Neural progenitor cell (in vitro differentiated cells): Measurements from ENCODE around the gene NPHP3. TPM values are rescaled to one million over a fixed set of nuclear protein-coding genes. Genes with fewer than 3 reads are reported as not detected.

ENCODE experiments used
- DNase-seq: peaks from one replicate; pipeline ENCODE4 v3.0.0-alpha.2; 2016; ENCODE audit warnings: low spot score
- H2AFZ ChIP-seq: fragments of 200-600 bp; sonication (generic); replicated peaks from 2 replicates; pipeline ENCODE4 v1.6.1; 2016; ENCODE audit warnings: antibody characterized with exemption
- H3F3A ChIP-seq: fragments of 200-600 bp; sonication (generic); 2 replicates; pipeline ENCODE4 v1.6.1; 2016; ENCODE audit warnings: antibody characterized with exemption, low read depth
- H3K27ac ChIP-seq: fragments of 200-600 bp; sonication (generic); 2 replicates; pipeline ENCODE4 v1.5.1; 2016; ENCODE audit warnings: mild to moderate bottlenecking
- H3K27me3 ChIP-seq: fragments of 200-600 bp; sonication (generic); 2 replicates; pipeline ENCODE4 v1.6.1; 2016; ENCODE audit warnings: mild to moderate bottlenecking, moderate library complexity
- H3K36me3 ChIP-seq: fragments of 200-600 bp; sonication (generic); 2 replicates; pipeline ENCODE4 v1.5.1; 2016
- H3K4me1 ChIP-seq: fragments of 200-600 bp; sonication (generic); 2 replicates; pipeline ENCODE4 v1.6.1; 2016; ENCODE audit warnings: mixed run types
- H3K4me2 ChIP-seq: fragments of 200-600 bp; sonication (generic); 2 replicates; pipeline ENCODE4 v1.6.1; 2016
- H3K4me3 ChIP-seq: fragments of 200-600 bp; sonication (generic); 2 replicates; pipeline ENCODE4 v1.5.1; 2016
- H3K79me2 ChIP-seq: fragments of 200-600 bp; sonication (generic); 2 replicates; pipeline ENCODE4 v1.6.1; 2016; ENCODE audit warnings: low read depth
- H3K9ac ChIP-seq: fragments of 200-600 bp; sonication (generic); 2 replicates; pipeline ENCODE4 v1.6.1; 2016
- H3K9me3 ChIP-seq: fragments of 200-600 bp; sonication (generic); 2 replicates; pipeline ENCODE4 v1.5.1; 2016; ENCODE audit warnings: low read depth
- H4K20me1 ChIP-seq: fragments of 200-600 bp; sonication (generic); 2 replicates; pipeline ENCODE4 v1.6.1; 2016; ENCODE audit warnings: low read depth
- H3K27ac Mint-ChIP-seq: 3 replicates; pipeline ENCODE4 v1.8.0; 2021; ENCODE audit warnings: mixed read lengths
- H3K27me3 Mint-ChIP-seq: 2 replicates; pipeline ENCODE4 v1.8.0; 2022; ENCODE audit warnings: low read depth, mild to moderate bottlenecking, inconsistent platforms, moderate library complexity, mixed read lengths; ENCODE audit not compliant: insufficient read depth
- H3K36me3 Mint-ChIP-seq: 3 replicates; pipeline ENCODE4 v1.8.0; 2021; ENCODE audit warnings: mixed read lengths
- H3K4me1 Mint-ChIP-seq: 3 replicates; pipeline ENCODE4 v1.8.0; 2021; ENCODE audit warnings: mixed read lengths
- H3K4me3 Mint-ChIP-seq: 3 replicates; pipeline ENCODE4 v1.8.0; 2021; ENCODE audit warnings: mild to moderate bottlenecking, moderate library complexity, mixed read lengths
- H3K9me3 Mint-ChIP-seq: 3 replicates; pipeline ENCODE4 v1.8.0; 2020; ENCODE audit warnings: mixed read lengths
- EZH2 ChIP-seq: fragments of 200-600 bp; sonication (generic); IDR thresholded peaks from 2 replicates; pipeline ENCODE4 v1.6.1; 2017; ENCODE audit warnings: antibody characterized with exemption, mild to moderate bottlenecking, moderate library complexity
- EZH2phosphoT487 ChIP-seq: fragments of 200-600 bp; sonication (generic); IDR thresholded peaks from 2 replicates; pipeline ENCODE4 v1.6.1; 2017; ENCODE audit warnings: antibody characterized with exemption
- total RNA-seq: library from RNA; depleted of rRNA; stranded (reverse); fragments of >200 nt; gene quantifications from 2 replicates; pipeline ENCODE4 v1.2.3, GENCODE V29; 2015; ENCODE audit warnings: low replicate concordance
- TF ChIP-seq, protein P1 (sequence below): fragments of 200-600 bp; sonication (generic); IDR thresholded peaks from 2 replicates; pipeline ENCODE4 v1.5.1; 2017; ENCODE audit warnings: antibody characterized with exemption, mild to moderate bottlenecking

The NPHP3 gene
- total RNA-seq, 1 donor from 2014 or later: 73.1 TPM

DNA sequence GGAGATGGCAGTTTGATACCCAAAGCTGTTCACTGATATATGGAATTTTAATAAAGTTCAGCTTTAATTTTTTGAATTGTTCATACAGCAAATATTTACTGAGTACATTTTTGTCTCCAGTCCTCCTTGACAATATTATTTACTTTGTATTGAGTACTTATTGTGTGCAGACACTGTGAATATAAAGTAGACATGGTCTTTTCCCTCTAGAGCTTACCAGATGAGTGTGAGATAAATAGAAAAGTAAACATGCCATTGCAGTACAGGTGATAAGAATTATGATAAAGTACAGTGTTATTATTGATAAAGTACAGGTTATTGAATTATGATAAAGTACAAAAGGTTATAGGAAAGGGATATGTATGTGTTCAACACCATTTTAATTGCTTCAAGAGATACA lies 60.0 kb downstream of the NPHP3 start:
- H3K4me1 ChIP-seq: peaks cover 12% of the 10 kb centered on the region
- TF ChIP-seq, protein P1, sequence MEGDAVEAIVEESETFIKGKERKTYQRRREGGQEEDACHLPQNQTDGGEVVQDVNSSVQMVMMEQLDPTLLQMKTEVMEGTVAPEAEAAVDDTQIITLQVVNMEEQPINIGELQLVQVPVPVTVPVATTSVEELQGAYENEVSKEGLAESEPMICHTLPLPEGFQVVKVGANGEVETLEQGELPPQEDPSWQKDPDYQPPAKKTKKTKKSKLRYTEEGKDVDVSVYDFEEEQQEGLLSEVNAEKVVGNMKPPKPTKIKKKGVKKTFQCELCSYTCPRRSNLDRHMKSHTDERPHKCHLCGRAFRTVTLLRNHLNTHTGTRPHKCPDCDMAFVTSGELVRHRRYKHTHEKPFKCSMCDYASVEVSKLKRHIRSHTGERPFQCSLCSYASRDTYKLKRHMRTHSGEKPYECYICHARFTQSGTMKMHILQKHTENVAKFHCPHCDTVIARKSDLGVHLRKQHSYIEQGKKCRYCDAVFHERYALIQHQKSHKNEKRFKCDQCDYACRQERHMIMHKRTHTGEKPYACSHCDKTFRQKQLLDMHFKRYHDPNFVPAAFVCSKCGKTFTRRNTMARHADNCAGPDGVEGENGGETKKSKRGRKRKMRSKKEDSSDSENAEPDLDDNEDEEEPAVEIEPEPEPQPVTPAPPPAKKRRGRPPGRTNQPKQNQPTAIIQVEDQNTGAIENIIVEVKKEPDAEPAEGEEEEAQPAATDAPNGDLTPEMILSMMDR: no peak
- TF ChIP-seq EZH2: no peak
- no peak for TF ChIP-seq EZH2phosphoT487
- no peak for DNase-seq
- Mint-ChIP-seq H3K27me3 (no peaks in the 10 kb centered on the region), H3K4me3 (peak overlapping the region; percentile 27), H3K4me1 (peaks cover 18% of the 10 kb centered on the region), H3K27ac (no peak overlapping the region), H3K9me3 (no peaks in the 10 kb centered on the region), H3K36me3 (peaks cover 3% of the 10 kb centered on the region)
- H3K4me3 ChIP-seq: peak overlapping the region; percentile 91
- H3F3A ChIP-seq: peaks cover 18% of the 10 kb centered on the region
- H3K79me2 ChIP-seq: peaks cover 56% of the 10 kb centered on the region
- H4K20me1 ChIP-seq: peaks cover 25% of the 10 kb centered on the region
- H3K9me3 ChIP-seq: no peaks in the 10 kb centered on the region
- no peak overlapping the region for H2AFZ ChIP-seq
- H3K9ac ChIP-seq: peak overlapping the region; percentile 9
- no peaks in the 10 kb centered on the region for H3K36me3 ChIP-seq
- peak overlapping the region; percentile 76 for H3K4me2 ChIP-seq
- H3K27ac ChIP-seq: no peak overlapping the region
- H3K27me3 ChIP-seq: no peaks in the 10 kb centered on the region

DNA sequence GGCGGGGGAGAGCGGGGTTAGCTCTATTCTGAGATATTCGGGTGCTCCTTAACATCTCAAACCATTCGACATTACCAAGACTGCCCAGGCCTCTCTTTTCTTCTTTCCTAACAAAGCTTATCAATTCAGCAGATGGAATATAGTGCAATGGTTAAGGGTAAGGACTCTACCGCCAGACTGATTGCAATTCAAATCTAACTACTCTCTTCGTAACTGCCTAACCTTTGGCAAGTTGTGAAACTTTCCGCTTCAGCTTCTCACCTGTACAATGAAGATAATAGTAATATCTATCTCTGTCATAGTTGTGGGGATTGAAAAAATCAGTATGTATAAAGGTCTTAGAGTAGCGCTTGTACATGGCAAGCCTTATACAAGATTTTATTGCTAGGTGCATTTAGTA lies 61.1 kb downstream of the NPHP3 start:
- peaks cover 56% of the 10 kb centered on the region for H3K79me2 ChIP-seq
- H3K36me3 Mint-ChIP-seq: peaks cover 3% of the 10 kb centered on the region
- no peaks in the 10 kb centered on the region for H3K27me3 ChIP-seq
- H3K4me2 ChIP-seq: peak overlapping the region; percentile 76
- H4K20me1 ChIP-seq: peaks cover 25% of the 10 kb centered on the region
- peak overlapping the region; percentile 94 for H3K27ac Mint-ChIP-seq
- no peaks in the 10 kb centered on the region for H3K9me3 ChIP-seq
- peak overlapping the region; percentile 97 for H3K4me3 Mint-ChIP-seq
- peak overlapping the region; percentile 73 for H3K9ac ChIP-seq
- no peak overlapping the region for H3K27ac ChIP-seq
- H3K36me3 ChIP-seq: no peaks in the 10 kb centered on the region
- DNase-seq: no peak
- peak overlapping the region; percentile 91 for H3K4me3 ChIP-seq
- H3K4me1 ChIP-seq: peaks cover 12% of the 10 kb centered on the region
- H3F3A ChIP-seq: peaks cover 15% of the 10 kb centered on the region
- H3K27me3 Mint-ChIP-seq: no peaks in the 10 kb centered on the region
- no peaks in the 10 kb centered on the region for H3K9me3 Mint-ChIP-seq
- peaks cover 18% of the 10 kb centered on the region for H3K4me1 Mint-ChIP-seq
- peak overlapping the region; percentile 80 for H2AFZ ChIP-seq
- TF ChIP-seq EZH2phosphoT487 (no peak), EZH2 (no peak)
- TF ChIP-seq, protein P1: no peak

DNA sequence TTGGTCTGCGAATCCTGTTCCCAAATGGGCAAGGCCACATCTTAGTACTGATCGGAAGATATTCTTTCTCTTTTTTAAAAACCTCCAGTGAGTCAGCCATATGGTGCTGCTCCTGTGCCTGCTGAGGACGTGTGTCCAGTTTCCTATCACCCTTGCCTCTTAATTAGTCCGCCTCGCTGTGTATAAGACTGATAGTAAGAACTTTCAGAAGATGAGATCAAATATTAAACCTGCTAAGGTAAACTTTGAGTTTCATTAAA lies 61.5 kb downstream of the NPHP3 start:
- Mint-ChIP-seq H3K27me3 (no peaks in the 10 kb centered on the region), H3K4me3 (peak overlapping the region; percentile 97), H3K36me3 (peaks cover 3% of the 10 kb centered on the region), H3K4me1 (peaks cover 18% of the 10 kb centered on the region), H3K27ac (peak overlapping the region; percentile 94), H3K9me3 (no peaks in the 10 kb centered on the region)
- Histone ChIP-seq H3K9me3 (no peaks in the 10 kb centered on the region), H4K20me1 (peaks cover 25% of the 10 kb centered on the region), H3K4me3 (peak overlapping the region; percentile 91), H3K27me3 (no peaks in the 10 kb centered on the region), H3K27ac (no peak overlapping the region), H3K4me1 (peaks cover 12% of the 10 kb centered on the region), H3K4me2 (peak overlapping the region; percentile 76), H3K79me2 (peaks cover 56% of the 10 kb centered on the region), H3K36me3 (no peaks in the 10 kb centered on the region), H2AFZ (peak overlapping the region; percentile 80), H3F3A (peaks cover 15% of the 10 kb centered on the region), H3K9ac (peak overlapping the region; percentile 73)
- TF ChIP-seq EZH2phosphoT487 (no peak), EZH2 (no peak)
- TF ChIP-seq, protein P1: no peak
- no peak for DNase-seq
